ENCODE results near the gene ZNF654.
"Not testable (repeated sequence)": the region's sequence is repeated elsewhere in the genome, so short reads cannot be mapped to it uniquely, and the experiment has no call there.

ZNF654 gene

DNA sequence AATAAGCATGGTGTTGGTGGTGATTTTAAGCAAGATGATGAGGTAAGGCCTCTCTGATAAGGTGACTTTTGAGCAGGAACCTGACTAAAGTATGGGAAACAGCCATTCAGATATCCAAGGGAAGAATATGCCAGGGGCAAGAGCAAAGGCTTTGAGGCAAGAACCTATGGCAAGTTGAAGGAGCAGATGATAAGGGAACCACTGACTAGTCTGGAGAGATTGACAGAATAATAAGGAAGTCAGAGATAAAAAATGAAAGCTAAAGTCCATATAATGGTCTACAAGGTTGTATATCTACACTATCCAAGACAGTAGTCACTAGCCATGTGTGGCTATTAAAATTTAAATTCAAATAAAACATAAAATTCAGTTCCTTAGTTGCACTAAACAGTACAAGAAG, 88.2 kb downstream of the ZNF654 start:
- FAIRE-seq, result no peak

DNA sequence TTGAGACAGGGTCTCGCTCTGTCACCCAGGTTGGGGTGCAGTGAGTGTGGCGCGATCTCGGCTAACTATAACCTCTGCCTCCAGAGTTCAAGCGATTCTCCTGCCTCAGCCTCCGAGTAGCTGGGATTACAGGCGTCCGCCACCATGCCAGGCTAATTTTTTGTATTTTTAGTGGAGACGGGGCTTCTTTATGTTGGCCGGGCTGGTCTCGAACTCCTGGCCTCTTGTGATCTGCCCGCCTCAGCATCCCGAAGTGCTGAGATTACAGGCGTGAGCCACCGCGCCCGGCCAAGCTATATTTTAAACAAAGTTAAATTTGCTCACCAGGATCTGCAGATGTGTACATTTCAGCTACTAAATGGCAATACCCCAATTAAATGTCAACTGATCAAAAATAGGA, 89.6 kb downstream of the ZNF654 start:
- no peak for FAIRE-seq

DNA sequence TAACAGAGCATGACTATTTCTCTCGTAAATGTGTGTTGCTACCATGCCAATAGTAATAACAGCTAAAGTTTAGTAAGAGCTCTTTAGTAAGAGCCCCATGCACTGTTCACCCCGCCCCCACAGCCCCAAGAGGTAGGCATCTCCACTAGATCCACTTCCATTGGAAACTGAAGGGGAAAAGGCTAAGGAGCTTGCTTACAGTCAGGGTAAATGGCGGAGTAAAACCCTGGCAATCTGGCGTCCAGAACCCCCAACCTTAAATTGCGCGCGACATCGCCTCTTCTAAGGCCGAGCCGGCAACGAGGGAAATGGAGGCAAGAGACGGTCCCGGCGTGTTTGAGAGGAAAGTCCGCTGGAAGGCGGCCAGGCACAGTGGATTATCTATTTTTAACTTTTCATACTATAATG, 90.0 kb downstream of the ZNF654 start:
- FAIRE-seq, result no peak

DNA sequence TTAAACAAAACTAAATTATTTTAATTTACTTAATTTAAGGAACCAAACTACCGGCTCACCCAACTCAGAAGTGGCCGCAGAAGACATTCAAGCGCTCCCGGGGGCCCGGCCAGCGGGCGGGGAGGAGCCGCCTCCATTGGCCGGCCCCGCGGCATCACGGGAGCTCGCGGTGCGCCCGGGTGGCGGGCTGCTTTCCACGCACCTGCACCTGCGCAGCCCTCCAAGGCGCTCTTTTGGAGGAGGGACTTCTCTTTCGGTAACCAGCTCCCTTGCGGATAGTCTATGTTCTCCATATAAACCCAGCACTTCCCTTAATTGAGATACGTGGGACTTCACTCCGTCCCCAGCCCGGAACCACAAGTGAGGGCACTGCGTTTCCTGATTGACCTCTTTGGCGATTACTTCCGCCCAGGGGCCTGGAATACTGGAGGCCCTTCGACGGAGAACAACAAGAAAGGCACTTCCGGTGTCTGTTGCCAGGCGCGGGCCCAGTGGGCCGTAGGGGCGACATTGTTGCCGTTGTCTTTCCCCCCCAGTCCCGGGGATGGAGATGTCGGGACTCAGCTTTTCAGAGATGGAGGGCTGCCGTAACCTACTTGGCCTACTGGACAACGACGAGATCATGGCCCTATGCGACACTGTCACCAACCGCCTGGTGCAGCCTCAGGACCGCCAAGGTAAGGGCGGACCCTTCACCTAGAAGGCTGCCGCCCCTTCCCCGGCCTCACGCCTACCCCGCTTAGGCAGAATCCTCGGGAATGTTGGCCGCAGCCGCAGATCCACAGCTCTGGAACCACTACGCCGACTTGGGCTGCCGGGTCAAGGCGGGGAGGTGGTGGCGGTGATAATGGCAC, 90.7 kb downstream of the ZNF654 start, which contains the start of gene C3orf38:
Gene C3orf38 (plus strand): TSS at position 451 of the 854 bp plus-strand sequence. CDS start 94 bp downstream, at position 545.
- no peak for FAIRE-seq

DNA sequence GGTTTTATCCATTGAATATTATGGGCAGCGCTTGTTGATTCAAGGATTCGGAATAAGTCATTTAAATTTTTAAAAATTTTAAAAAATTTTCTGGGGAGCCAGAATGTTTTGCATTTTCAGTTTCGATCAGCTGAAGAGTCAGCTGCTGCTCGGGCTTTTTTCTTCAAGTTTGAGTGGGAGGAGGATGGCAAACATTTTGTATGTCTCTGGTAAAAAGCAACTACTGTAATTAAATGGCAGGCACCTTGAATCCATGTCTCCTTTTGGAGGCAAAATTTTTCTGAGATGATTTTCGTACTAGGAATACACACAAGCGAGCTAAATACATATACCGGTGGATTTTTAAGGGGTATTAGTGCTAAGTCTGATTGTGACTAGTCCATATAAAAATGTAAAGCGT, 91.3 kb downstream of the ZNF654 start:
- no peak for FAIRE-seq

DNA sequence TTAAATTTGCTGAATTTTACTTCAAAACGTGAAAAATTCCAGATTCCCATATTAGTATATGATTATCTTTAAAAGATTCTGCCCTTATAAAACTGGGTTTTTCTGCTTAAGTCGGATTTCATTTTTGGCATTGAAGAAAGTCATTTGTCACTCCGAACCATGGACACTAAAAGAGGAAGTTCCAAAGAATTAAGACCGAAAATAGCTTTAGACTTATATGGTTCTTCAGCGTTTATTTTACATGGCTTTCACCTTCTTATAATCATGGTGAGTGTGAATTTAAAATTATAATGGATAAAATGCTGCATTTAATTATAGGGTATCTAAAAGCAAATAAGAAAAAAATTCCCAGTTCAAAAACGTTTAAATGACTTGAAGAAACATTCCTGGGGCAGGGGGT, 91.8 kb downstream of the ZNF654 start:
- no peak for FAIRE-seq

DNA sequence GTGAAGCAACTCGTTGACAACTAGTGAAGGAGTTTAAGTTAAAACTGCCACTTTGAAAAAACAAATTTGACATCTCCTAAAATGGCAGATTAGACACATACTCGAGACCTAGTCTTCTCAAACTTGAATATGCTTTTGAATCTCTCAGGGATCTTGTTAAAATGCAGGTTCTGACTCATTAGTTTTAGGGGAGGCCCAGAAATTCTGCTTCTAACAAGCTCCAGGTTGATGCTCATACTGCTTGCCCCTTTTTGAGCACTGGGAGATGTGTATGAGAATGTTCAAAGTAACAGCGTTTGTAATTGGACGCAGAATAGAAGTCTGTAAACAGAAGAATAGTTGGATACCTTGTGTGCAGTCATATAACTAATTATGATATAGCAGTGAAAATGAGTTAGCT, 92.3 kb downstream of the ZNF654 start:
- FAIRE-seq, result no peak

DNA sequence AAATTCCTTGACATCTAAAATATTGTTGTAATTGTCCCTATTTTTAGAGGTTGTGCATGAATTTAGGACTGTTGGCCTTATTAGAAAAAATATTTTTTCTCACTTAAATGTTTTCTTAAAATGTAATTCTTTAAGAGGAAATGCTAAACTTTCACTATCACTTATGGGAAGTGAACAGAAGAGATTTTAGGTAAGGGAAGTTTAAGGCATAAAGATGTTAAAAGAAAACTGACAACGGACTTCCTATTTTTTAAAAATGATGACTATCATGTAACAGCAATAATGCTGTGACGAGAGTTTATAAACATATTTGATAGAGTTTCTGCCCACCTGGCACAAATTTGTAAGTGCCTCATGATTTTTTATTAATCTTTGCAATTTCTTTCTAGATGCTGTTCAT, 93.8 kb downstream of the ZNF654 start:
- no peak for FAIRE-seq

DNA sequence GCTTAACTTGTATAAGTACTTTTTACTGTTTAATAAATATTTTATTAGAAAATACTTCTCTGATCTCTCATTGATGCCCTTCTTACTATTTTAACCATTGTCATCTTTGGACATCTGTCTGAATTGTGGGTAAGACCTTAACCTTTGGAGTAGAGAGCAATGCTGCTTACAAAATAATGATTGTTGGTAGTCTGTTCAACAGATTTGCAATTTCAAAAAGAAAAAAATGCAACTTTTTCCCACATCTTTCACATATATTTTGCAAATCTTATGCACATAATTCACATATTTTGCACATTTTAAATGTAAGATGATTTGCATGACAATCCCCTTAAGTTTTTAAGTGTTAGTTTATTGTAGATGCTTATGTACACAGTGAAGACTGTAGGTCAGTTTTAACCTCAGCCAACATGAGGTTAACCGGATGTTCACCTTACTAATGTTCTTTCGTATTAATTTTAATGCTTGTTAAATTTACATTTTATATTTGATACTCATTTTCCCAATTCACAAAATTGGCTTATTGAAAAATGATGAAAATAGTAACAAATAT, 107.4 kb downstream of the ZNF654 start:
- FAIRE-seq, result no peak

DNA sequence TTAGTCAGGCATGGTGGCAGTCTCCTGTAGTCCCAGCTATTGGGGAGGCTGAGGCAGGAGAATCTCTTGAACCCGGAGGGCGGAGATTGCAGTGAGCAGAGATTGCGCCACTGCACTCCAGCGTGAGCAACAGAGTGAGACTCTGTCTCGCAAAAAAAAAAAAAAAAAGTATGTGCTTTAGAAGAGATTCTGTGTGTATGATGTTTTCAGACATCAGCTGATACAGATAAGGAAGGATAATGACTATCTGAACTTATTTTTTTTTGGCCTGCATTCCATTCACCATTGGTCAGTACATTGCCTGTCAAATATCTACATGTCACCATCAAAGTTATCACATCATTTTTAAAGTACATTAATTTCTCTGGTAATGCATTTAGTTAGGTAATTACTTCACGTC, 108.1 kb downstream of the ZNF654 start:
- FAIRE-seq, result no peak

DNA sequence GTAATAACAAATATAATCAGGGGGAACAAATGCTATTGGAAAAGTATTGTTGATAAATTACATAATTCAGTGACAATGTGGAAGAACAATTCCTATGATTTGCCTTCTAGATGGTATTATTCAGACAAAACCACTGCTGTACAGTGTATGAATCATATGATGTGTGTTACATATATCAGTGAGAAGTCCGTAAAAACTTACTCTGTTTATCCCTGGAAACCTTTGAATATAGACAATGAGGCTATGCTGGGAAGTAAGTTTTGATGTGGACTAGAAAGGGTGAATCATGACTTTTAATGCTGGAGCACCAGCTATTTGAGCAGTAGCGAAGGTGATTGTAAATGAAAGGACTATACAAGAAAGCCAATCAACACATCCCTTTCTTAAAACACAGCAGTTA, 108.6 kb downstream of the ZNF654 start:
- FAIRE-seq, result no peak

DNA sequence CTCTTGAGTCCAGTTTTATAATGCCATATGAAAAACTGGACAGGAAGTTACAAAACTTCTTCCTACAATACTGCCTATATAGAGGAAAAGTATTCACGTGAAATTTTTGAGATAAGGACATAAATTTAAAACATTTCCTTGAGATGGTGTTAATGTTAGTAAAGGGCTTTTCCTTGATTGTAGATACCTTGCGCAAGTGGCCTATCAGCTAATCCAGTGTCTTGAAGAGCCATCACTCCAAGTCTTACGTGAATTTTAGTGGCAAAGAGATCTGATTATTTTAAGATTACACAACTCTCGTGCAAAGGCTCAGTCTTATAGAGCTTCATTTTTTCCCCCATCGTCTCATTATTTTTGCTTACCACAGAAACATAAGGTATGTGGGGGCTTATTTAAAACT, 109.1 kb downstream of the ZNF654 start:
- FAIRE-seq, result no peak

DNA sequence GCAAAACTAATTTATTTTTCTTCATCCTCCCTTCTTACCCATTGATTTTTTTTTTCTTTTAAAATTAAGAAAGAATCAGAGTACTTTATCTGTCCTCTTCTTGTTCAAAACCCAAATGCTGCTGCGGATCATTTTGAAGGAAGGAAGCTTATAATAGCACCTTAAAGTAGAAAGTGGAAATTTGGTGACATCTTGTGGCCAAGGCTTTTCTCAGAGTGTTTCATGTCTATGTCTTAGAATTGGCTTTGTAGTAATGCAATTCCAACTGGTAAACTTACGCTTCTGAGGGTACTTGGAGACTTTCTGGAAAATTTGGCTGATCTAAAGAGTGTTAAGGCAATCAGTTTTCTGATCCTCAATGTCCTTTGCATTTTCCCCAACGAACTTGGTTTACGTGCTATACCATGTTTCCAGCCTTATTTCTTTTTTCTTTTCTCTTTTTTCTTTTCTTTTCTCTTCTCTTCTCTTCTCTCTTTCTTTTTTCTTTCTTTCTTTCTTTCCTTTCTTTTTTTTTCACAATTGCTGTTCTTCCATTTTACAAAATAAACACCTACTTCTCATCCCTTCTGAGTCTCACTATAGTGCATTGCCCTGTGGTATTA, 121.4 kb downstream of the ZNF654 start:
- FAIRE-seq, result no peak

DNA sequence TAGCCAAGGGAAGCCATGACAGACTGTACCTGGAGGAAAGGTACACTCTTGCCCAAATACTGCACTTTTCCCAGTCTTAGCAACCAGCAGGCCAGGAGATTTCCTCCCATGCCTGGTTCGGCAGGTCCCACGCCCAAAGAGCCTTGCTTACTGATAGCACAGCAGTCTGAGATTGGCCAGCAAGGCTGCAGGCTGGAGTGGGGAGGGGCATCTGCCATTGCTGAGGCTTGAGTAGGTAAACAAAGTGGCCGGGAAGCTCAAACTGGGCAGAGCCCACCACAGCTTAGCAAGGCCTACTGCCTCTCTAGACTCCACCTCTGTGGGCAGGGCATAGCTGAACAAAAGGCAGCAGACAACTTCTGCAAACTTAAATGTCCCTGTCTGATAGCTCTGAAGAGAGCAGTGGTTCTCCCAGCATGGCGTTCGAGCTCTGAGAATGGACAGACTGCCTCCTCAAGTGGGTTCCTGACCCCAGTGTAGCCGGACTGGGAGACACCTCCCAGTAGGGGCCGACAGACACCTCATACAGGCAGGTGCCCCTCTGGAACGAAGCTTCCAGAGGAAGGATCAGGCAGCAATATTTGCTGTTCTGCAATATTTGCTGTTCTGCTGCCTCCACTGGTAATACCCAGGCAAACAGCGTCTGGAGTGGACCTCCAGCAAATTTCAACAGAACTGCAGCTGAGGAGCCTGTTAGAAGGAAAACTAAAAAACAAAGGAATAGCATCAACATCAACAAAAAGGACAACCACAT, 123.3 kb downstream of the ZNF654 start:
- not testable (repeated sequence) for FAIRE-seq

DNA sequence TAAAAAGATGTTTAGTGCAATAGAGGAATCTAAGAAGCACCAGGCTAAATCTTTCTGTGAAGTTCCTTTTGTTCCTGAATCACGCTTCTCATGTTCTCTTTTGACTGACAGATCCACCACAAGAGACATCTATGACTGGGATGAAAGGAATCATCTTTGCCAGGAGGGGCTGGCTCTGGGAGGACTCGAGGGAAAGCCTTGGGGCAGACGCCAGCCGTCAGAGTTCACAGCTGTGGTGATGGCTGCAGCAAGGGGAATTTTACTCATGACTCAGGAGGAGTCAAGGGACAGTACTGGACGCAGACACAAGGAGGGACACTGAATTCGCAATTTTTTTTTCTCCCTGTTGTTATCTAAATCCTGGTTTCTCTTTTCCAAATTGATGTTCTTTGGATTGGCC, 129.4 kb downstream of the ZNF654 start:
- no peak for FAIRE-seq

DNA sequence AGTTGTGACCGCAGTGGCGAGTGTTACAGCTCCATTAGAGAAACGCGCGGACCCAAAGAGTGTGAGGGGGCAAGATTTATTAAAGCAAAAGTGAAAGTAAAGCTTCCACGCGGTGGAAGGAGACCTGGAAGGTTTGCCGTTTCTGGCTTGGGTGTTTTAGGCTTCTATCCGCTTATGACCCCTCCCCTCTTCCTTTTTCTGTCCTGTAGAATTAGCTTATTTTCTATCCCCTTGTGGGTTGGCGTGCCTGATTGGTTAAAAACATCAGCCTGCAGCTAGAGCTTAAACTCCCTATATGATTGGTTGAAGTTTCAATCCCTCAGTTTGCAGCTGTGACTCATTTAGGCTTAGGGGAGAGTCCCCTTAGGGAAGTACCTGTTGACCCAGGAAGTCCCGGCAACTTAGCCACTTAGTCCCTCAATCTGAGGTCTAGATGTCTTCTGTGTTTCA, 130.3 kb downstream of the ZNF654 start:
- no peak for FAIRE-seq

DNA sequence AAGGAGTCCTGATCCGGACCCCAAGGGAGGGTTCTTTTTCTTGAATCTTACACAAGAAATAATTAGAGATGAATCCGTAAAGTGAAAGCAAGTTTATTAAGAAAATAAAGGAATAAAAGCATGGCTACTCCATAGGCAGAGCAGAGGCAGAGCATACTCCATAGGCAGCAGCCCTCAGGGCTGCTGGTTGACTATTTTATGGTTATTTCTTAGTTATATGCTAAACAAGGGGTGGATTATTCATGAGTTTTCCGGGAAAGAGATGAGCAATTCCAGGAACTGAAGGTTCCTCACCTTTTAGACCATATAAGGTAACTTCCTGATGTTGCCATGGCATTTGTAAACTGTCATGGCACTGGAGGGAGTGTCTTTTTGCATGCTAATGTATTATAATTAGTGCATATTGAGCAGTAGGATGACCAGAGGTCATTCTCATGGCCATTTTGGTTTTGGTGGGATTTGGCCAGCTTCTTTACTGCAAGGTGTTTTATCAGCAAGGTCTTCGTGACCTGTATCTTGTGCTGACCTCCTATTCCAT, 132.9 kb downstream of the ZNF654 start:
- FAIRE-seq, result no peak

DNA sequence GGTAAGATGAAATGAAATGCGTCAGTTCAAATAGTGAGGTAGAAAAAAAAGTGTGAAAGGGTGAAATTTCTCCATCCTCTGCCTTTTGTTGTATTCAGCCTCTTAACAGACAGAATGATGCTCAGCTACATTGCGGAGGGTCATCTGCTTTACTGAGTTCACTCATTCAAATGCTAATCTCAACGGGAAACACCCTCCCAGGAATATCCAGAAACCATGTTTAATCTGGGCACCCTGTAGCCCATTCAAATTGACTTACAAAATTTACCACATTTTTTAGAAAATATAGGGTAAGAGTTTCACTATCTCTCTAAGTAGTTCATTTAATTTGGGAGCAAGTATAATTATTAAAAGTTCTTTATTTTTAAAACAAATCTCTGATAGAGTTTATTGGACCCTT, 133.6 kb downstream of the ZNF654 start:
- no peak for FAIRE-seq
